HG03196 (cell line): ENCODE data around the gene TICAM1.
"Not testable (repeated sequence)": the region's sequence is repeated elsewhere in the genome, so short reads cannot be mapped to it uniquely, and the experiment has no call there.

ENCODE experiments used
- ATAC-seq: cut with Tn5 transposase; IDR thresholded peaks from one replicate; pipeline ENCODE4 v1.9.1; 2021; ENCODE audit not compliant: unreplicated experiment

TICAM1 gene

DNA sequence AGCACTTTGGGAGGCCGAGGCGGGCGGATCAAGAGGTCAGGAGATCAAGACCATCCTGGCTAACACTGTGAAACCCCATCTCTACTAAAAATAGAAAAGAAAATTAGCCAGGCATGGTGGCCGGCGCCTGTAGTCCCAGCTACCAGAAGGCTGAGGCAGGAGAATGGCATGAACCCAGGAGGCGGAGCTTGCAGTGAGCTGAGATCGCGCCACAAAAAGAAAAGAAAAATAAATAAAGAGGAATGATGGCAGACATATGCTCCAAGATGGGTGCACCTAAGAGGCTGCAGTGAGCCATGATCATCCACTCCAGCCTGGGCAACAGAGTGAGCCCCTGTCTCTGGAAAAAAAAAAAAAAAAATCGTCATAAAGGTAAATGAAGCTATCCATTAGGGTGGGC, 14.5 kb upstream of the TICAM1 start:
- not testable (repeated sequence) for ATAC-seq

DNA sequence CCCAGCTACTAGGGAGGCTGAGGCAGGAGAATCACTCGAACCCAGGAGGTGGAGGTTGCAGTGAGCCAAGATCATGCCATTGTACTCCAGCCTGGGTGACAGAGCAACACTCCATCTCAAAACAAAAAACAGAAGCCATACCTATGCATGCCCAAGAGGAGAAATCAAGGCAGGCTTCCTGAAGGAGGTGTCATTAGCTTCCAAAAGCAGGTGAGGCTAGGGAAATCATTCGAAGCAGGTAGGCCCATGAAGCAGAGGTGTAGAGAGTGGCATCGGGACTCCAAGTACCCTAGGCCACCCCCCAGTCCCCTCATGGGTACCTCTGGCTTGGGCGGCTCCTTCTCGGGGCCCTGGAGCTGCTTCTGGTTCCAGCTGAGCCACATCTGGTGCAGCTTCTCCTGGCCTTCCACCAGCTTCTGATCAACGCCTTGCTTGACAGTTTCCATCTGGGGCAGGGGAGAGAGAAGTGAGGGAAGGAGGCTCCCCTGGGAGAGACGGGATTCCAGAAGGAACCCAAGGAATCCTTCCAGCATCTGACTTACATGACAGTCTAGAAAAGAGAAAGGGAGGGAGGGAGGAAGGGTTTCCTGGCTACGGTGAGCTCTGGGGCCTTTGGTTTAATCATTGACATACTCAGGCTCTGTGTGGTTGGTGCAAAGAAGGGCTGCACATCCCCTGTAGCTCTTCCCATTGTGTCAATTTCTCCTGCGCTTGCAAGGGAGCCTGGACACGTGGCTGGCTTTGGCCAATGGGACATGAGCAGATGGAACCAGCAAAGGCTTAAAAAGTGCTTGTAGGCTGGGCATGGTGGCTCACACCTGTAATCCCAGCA, 13.1 kb upstream of the TICAM1 start:
- ATAC-seq, result no peak

DNA sequence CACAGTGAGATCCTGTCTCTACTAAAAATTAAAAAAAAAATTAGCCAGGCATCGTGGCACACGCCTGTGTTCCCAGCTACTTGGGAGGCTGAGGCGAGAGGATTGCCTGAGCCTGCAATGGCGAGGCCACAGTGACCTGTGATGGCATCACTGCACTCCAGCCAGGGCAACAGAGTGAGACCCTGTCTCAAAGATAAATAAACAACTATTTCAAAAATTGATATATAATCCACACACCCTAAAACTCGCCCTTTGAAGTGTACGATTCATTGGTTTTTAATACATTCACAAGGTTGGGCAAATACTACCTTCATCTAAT, 12.1 kb upstream of the TICAM1 start:
- ATAC-seq, result no peak

DNA sequence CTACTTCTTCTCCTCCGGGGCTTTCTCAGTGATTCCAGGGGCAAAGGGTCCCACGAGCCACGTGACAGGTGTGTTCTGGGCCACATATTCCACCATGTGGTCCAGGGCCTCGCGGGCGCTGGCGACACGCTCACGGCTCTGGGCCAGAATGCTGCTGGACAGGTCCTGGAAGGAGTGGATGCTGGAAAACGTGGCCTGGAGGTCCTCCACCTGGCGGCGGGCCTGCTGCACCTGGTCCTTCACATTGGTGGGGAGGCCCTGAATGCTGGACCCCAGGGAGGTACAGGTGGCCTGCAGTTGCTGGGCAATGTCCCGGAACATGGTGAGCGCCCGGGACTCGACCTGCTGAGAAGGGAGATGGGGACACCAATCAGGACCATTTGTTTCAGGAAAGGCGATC, 7.7 kb upstream of the TICAM1 start:
- ATAC-seq, result no peak

DNA sequence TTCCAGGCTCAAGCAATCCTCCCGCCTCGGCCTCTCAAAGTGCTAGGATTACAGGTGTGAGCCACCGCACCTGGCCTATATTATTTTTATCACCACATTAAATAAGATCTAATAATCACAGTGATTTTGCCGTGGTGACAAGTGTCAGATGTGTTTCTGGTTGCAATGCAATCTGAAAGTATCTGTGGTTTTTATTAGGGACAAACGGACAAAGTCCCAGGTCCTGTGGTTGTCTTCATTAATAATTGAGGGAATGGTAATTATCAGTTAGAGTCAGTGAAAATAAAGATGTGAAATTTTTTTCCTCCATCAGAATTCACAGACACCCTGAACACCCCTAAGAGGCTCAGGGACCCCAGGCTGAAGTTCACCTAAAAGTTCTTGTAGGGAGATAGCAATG, 1.3 kb upstream of the TICAM1 start:
- no peak for ATAC-seq

DNA sequence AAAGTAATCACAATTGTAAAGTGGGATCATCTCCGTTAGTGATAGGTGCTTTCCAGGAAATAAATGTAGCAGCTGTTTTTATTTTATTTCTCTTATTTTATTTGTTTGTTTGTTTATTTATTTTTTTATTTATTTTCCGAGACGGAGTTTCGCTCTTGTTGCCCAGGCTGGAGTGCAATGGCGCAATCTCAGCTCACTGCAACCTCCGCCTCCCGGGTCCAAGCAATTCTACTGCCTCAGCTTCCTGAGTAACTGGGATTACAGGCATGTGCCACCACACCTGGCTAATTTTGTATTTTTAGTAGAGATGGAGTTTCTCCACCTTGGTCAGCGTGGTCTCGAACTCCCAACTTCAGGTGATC, 448 bp upstream of the TICAM1 start:
- ATAC-seq, result not testable (repeated sequence)

DNA sequence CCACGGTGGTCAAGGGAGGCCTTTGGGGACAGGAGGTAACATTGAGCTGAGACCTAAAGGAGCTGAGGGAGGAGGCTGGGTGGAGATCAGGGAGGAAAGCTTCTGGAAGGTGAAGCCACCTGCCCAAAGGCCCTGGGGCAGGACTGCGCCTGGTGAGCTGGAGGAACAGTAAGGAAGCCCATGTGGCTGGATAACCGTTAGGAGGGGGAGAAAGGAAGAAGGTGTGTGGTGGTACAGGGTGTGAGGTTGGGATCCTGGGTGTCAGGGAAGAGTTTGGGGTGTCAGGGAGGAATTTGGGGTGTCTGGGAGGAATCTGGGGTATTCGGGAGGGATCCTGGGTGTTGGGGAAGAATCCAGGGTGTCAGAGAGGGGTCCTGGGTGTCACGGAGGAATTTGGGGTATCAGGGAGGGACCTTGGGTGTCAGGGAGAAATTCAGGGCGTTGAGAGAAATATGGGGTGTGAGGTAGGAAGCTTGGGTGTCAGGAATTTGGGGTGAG, 695 bp downstream of the TICAM1 start:
- no peak for ATAC-seq

DNA sequence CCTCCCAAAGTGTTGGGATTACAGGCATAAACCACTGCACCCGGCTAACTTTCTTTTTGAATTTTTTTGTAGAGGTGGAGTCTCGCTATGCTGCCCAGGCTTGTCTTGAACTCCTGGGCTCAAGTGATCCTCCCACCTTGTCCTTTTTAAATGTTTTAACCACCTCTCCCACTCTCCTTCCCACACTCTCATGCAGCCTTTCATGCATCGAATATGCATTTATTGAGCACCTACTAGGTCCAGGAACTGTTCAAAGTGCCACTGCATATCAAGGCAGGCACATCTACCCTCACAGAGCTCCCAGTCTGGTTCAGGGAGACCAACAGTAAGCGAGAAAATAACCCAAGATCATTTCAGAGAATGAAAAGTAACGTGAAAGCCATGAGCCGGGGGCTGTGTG, 1.2 kb downstream of the TICAM1 start:
- no peak for ATAC-seq

DNA sequence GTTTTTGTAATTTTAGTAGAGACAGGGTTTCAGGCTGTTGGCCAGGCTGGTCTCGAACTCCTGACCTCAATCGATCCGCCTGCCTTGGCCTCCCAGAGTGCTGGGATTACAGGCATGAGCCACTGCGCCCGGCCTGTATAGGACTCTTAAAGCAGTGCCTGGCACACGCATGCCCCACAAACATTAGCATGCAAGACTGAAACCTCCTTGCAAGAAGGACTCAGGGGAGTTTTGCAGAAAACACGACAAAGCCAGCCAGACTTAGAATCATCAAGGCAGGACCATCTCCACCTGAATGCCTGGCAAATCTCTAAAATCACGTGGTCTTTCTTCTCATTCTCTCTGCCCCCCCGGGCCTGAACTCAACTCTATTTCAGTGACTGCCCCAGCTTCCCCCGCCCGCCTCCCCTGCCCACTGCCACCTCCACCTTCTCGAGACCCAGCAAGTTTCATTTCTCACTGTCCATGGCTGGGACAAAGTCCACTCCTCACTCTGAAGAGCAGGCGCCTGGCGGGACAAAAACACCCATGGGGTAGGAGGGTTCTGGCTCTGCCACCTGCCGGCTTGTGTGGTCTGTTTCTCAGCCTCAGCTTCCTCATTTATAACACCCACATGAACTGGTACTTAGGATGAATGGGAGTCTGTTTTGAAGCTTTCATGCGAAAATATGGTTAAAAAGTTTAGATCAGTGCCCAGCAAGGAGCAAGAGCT, 2.4 kb downstream of the TICAM1 start:
- no peak for ATAC-seq

DNA sequence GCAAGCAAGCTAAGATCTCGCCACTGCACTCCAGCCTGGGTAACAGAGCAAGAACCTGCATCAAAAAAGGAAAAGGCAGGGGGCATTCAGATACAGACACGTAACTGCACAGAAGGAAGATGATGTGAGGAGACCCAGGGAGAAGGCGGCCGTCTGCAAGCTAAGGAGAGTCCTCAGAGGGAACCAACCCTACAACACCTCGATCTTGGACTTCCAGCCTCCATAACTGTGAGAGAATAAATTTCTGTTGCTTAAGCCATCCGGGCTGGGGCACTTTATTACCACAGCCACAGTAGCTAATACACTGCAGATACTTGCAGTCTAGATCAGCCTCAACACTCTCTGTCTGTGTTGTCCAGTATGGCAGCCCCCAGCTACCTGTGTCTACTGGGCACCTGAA, 7.9 kb downstream of the TICAM1 start:
- no peak for ATAC-seq

DNA sequence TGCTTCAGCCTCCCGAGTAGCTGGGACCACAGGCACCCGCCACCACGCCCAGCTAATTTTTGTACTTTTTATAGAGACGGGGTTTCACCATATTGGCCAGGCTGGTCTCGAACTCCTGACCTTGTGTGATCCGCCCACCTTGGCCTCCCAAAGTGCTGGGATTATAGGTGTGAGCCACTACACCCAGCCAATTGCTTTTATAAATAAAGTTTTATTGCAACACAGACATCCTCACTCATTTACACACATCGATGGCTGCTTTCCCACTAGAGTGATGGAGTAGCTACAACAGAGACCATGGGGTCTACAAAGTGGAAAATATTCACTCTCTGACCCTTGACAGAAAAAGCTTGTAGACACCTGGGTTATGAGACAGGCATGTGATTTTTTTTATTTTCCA, 9.2 kb downstream of the TICAM1 start:
- not testable (repeated sequence) for ATAC-seq

DNA sequence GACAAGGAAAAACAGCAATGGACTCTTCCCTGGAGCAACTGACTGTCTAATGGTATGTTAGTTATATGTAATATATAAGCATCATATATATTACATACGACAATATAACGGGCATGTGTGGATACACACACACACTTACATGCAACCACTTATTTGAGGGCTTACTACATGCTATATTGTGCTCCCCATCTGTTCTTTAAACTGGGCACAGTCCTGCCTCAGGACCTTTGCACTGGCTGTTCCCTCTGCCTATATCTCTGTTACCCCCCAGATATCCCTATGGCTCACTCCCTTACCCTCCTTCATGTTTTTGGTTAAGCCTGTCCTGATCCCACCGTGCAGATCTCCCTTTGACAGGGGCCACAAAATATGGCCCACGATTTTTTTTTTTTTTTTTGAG, 10.2 kb downstream of the TICAM1 start:
- no peak for ATAC-seq

DNA sequence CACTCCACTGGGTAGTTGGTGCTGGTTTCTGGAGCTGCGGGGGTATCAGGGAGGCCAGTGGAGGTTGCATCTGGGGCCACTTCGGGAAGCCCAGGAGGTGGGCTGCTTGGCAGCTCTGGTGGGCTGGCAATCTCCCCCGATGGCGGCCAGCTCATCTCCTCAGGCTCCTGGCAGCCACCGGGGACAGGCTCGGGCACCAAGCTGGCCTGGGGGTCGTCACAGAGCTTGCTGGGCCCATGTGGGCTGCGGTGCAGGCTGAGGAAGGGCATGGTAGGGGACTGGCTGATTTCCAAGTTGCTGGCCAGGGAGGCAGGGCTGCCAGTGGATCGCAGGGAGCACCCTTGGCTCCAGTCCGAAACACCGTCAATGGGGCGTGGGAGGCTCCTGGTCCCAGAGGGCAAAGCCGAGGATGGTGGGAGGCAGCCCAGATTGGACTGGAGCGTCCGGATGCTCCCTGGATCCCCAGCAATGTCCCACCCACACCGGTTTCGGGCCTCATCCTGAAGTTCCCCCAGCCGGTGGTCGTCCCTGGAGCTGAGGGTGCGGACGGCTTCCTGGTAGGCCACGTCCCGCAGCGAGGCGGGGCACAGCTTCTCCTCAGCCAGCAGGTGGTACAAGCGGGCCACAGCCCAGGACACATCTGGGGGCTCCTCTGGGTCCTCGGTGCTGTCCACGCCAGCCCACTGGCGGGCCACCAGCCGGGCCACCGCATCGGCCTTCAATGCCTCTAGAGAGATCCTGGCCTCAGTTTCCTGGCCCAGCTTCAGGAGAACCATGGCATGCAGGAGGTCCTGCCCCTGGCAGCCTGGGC, 13.8 kb downstream of the TICAM1 start:
- no peak for ATAC-seq

DNA sequence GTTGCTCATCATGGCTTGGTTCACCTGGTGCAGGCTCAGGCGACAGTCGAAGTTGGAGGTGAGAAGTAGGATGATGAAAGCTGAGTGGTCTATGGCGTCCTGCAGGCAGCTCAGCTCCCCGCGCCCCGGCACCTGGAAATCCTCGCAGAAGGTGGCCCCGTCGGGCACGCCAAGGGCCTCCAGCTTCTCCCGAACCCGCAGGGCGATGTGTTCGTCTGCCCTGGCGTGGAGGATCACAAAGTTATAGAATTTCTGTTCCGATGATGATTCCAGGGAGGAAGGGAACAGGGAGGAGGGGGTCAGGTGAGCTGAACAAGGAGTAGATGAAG, 14.6 kb downstream of the TICAM1 start:
- no peak for ATAC-seq

DNA sequence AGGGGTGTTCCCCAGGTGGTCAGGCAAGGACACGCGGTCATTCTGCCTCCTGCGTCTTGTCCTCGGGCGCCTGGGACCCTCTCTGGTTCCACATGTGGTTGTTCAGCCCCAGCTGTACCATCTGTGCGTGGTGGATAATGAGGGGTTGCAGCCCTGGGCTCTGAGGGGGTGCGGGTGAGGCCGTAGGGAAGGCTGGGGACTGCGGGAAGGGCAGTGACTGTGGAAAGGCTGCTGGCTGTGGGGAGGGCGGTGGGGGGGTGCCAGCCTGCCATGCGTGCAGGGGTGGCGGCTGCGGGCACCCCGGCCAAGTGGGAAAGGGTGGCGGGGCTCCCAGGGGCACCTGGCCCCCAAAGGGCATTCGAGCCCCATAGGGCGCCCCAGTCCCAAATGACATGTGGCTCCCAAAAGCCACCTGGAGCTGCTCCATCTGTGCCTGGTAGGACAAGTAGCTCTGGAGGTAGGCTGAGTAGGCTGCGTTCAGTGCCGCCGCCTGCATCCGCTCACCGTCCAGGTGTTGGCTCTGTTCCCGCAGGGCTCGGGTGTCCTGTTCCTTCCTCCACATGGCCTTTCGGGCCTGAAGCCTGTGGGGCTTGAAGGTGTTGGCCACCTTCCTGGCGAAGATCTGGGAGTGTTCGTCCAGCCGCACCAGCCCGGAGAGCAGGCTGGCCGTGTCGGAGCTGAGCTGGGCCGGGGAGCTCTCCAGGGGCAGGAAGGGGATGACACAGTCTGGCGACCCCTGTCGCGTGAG, 15.1 kb downstream of the TICAM1 start:
- no peak for ATAC-seq

DNA sequence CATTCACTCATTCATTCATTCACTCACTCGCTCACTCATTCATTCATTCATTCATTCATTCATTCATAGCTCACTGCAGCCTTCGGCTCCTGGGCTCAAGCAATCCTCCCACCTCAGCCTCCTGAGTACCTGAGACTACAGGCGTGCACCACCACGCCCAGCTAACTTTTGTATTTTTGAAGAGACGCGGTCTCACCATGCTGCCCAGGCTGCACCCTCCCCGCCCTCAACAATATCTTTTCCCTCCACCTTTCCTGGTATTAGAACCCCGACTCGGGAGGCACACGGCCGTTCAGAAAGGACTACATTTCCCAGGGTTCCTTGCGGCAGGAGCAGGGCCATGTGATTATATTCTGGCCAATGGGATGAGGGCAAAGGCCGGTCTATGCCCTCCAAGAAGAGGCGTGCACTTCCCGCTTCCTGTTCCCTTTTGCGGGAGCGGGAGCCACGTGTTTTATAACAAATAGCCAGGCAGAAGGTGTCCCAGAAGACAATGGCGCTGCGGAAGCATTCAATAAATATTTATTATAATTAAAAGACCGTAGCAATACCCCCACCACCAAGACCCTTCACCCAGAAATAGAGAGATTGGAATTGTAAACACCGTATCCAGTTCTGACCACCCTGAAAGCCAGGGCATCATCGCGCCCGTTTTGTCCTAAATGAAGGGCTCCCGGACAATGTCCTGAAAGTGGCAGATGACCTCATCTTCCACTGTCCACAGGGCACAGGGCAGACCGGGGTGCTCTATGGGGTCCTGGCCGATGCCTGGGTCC, 15.9 kb downstream of the TICAM1 start:
- ATAC-seq, result no peak

DNA sequence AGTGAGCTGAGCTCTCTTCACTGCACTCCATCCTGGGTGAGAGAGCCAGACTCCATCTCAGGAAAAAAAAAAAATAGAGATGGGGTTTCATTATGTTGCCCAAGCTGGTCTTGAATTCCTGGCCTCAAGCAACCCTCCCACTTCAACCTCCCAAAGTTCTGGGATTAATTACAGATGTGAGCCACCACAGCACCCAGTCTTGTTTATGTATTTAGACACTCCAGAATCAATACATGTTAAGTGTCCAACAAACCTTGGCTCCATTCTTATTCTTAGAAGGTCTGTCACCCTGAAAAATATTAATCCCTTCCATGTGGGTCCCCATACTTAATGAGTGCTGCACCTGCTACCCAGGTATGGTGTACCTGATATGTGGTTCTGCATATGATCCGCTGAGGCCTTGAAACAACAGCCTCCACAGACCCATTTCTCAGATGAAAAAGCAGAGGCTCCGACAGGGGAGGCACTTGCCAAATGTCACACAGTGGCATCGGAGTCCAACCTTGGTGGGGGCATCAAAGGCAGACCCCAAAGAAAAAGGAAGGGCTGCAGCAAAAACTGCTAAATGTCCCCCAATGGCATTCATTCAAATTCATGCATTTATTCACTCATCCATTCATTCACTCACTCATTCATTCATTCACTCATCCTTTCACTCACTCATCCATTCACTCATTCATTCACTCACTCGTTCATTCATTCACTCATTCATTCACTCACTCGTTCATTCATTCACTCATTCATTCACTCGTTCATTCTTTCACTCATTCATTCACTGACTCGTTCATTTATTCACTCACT, 16.7 kb downstream of the TICAM1 start:
- ATAC-seq, result no peak

DNA sequence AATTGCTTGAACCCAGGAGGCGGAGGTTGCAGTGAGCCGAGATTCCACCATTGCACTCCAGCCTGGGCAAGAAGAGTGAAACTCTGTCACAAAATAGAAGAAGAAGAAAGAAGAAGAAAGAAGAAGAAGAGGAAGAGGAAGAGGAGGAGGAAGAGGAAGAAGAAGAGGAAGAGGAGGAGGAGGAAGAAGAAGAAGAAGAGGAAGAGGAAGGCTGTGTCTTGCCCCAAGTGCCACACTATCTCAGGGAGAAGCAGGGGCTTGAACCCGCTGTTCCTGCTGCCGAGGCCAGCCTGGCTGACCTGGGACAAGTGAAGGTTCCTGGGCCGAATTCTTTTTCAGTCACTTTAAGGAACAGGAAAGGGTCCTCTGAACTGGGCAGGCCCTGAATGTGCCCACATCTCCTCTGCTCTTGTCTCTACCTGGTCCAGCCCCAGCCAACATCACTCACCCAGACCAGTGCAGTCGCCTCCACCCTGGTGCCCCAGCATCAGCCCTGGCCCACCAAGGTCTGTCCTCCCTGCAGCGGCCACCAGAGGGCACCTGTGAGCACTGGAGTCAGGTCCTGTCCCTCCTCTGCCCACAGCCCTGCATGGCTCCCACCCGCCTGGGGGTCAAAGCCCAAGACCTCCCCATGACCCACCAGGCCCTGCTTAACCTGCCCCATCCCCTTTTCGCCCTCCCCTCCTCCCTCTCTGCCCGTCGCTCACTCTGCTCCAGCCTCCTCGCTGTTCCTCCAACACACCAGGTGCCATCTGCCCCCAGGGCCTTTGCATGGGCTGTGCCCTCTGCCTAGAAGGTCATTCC, 20.0 kb downstream of the TICAM1 start:
- no peak for ATAC-seq

DNA sequence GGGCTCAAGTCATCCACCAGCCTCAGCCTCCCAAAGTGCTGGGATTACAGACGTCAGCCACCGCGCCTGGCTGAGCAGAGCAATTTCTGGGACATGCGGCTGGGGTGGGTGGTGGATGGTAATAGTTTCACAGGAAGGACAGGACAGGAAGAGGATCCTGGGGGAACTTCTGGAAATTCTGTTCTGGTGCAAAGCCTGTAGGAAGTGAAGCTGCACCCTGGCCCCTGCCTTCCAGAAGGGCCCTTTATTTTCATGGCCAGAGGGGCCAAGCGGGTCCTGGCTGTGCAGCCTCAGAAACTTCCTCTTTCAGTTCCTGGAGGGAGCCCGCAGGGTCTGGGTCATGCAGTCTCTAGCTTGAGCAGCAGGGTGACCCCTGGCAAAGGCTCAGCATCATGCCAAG, 24.3 kb downstream of the TICAM1 start:
- no peak for ATAC-seq
